HG03196 (cell line): ENCODE results near the gene GPRC5A.
"Not testable (repeated sequence)": the region's sequence is repeated elsewhere in the genome, so short reads cannot be mapped to it uniquely, and the experiment has no call there.

Source experiments
- ATAC-seq: cut with Tn5 transposase; IDR thresholded peaks from one replicate; pipeline ENCODE4 v1.9.1; 2021; ENCODE audit not compliant: unreplicated experiment

GPRC5A gene, protein sequence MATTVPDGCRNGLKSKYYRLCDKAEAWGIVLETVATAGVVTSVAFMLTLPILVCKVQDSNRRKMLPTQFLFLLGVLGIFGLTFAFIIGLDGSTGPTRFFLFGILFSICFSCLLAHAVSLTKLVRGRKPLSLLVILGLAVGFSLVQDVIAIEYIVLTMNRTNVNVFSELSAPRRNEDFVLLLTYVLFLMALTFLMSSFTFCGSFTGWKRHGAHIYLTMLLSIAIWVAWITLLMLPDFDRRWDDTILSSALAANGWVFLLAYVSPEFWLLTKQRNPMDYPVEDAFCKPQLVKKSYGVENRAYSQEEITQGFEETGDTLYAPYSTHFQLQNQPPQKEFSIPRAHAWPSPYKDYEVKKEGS

DNA sequence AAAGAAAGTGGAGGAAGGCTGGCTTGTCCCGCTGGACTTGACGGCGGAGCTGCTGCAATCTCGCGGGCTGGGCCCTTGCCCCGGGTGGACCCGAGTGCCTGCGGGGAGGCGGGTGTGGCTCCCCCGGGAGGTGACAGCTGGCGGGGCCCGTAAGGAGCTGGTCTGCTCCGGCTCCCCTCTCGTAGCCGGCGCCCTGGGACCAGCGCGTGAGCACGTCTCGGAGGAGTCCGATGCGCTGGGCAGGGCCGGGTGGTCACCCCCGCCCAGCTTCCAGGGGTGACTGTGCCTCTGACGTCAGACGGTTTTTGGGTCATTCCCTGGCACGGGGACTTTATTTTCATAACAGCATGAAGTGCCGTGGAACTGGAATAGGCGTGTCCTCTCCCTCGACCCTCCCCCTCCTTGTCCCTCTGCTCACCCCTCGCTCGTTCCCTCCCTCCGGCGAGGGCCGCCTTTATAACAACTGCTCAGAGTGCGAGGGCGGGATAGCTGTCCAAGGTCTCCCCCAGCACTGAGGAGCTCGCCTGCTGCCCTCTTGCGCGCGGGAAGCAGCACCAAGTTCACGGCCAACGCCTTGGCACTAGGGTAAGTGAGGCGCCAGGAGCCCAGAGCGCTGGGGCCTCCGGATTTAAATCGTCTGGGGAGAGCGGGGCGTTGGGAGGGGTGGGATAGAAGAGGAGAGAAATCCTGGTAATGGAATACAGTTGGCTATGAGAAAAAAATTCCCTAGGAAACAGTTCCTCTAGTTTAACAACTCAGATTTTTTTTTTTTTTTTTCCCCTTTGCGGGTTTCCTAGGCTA, at the start of gene GPRC5A:
Gene GPRC5A (plus strand): TSS at position 483 of the 801 bp plus-strand sequence. CDS start 16,688 bp downstream, outside the sequence.
- ATAC-seq, result no peak

DNA sequence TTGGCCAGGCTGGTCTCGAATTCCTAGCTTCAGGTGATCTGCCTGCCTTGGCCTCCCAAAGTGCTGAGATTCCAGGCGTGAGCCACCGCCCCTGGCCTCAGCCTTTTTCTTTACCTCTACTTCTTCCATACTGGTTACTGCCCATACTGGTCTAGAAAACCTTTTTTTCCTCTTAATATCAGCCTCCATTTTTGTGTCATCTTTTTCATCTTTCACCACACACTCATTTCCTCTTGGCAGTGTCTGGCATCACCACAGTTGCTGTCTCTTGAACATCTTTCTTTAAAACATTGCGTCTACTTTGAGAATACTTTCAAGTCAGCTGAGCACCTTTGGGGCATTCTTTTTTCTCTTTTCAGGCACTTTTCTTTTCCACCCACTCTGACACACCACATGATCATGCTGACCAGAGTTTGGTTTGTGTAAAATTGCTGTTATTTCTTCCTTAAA, 45.5 kb upstream of the GPRC5A start:
- no peak for ATAC-seq

DNA sequence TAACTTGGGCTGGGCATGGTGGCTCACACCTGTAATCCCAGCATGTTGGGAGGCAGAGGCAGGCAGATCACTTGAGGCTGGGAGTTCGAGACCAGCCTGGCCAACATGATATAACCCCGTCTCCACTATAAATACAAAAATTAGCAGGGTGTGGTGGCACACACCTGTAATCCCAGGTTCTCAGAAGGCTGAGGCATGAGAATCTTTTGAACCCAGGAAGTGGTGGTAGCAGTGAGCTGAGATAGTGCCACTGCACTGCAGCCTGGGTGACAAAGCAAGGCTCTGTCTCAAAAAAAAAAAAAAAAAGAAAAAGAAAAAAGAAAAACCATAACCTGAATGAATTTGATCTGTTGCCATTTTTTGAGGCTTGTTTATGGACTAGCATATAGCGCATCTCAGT, 44.6 kb upstream of the GPRC5A start:
- not testable (repeated sequence) for ATAC-seq

DNA sequence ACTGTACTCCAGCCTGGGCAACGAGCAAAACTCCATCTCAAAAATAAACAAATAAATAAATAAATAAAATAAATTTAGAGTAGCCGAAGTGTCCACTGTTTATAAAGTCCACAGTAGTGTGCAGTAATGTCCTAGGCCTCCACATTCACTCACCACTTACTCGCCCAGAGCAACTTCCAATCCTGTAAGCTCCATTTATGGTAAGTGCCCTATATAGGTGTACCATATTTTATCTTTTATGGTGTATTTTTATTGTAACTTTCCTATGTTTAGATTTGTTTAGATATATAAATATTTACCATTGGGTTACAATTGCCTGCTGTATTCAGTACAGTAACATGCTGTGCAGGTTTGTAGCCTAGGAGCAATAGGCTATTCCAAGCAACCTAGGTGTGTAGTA, 37.9 kb upstream of the GPRC5A start:
- ATAC-seq, result no peak

DNA sequence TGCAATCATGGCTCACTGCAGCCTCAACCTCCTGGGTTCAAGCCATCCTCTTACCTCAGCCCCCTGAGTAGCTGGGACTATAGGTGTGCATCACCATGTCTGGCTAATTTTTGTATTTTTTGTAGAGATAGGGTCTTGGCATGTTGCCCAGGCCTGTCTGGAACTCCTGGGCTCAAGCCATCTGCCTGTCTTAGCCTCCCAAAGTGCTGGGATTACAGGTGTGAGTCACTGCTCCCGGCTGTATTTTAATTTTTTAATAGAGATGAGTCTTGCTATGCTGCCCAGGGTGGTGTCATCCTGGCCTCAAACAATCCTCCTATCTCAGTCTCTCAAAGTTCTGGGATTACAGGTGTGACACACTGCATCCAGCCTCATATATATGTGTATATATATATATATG, 31.7 kb upstream of the GPRC5A start:
- no peak for ATAC-seq

DNA sequence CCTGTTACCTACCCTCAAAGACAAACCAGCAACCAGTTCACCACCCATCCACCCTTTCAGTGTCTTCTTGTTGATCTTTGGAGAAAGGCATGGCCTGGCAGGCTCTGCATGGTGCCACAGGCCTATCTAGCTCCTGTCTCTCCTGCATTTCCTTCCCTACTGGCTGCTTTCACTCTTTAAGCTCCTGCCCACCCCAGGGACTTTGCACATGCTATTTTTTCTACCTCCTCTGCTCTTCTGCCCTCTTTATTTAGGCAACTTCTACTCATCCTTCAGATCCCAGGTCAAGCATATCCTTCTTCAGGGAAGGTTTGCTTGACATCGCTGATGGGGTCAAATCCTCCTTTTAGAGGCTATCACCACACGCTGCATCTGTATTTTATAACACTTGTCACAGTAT, 27.1 kb upstream of the GPRC5A start:
- ATAC-seq, result no peak

DNA sequence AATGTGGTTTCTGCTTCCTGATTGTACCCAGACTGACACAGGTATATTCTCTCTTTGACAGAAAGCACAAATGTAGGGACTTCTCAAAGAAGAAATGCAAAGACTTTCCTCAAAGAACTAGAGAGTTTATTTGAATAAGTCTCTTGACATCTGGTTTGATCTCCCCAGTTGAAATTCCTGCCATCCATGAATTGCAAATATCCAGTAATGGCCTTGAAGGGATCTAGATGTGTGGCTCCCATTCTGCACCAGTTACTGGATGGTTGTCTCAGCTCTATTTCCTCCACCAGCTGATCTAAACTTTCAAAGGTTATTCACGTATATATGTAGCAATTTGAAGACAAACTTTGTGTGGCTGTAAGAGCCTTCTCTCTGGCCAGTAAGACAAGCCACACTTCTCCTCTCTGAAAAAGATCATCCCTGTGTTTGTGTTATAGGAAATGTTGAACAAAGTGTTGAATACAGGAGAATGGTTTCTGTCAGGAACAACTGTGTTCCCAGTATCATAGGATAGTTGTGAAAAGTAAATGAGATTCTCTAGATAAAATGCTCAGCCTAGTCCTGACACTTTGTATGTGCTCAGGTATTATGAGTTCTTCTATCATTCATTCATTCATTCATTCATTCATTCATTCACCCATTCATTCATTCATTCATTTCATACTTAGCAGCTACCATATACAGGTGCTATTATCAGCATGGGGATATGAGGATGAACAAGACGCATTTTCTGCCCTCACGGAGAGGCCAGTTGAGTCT, 22.7 kb upstream of the GPRC5A start:
- no peak for ATAC-seq

DNA sequence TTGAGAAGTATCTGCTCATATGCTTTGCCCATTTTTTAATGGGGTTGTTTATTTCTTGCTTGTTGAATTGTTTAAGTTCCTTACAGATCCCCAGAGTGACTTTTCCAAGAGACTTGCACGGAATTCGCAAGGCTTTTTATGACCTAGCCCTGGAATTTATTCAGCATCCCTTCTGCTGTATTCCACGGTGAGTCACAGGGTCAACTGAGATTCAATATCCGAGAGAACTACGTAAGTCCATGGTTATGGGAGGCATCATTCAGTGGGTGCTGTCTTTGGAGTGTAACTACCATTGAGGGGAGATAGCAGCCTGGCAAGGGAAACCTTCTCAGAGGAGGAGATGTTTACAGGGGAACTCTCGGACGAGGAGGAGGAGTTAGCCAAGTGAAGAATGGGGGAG, 20.9 kb upstream of the GPRC5A start:
- ATAC-seq, result no peak

DNA sequence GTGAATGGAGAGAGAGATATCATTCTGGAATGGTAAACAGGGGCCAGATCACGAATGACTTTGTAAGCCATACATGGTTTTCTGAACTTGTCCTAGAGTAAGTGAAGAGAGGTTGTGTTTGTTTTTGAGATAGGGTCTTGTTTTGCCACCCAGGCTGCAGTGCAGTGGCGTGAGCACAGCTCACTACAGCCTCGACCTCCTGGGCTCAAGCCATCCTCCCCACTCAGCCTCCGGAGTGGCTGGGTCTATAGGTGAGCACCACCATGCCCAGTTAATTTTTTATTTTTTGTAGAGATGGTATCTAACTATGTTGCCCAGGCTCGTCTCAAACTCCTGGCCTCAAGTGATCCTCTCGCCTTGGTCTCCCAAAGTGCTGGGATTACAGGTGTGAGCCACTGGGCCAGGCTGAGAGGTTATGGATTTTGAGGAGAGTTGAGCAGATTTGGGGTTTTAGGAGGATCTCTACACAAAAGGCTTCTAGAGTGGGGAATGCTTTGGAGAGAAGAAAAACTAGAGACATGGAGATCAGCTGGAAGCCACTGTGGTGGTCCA, 19.7 kb upstream of the GPRC5A start:
- no peak for ATAC-seq

DNA sequence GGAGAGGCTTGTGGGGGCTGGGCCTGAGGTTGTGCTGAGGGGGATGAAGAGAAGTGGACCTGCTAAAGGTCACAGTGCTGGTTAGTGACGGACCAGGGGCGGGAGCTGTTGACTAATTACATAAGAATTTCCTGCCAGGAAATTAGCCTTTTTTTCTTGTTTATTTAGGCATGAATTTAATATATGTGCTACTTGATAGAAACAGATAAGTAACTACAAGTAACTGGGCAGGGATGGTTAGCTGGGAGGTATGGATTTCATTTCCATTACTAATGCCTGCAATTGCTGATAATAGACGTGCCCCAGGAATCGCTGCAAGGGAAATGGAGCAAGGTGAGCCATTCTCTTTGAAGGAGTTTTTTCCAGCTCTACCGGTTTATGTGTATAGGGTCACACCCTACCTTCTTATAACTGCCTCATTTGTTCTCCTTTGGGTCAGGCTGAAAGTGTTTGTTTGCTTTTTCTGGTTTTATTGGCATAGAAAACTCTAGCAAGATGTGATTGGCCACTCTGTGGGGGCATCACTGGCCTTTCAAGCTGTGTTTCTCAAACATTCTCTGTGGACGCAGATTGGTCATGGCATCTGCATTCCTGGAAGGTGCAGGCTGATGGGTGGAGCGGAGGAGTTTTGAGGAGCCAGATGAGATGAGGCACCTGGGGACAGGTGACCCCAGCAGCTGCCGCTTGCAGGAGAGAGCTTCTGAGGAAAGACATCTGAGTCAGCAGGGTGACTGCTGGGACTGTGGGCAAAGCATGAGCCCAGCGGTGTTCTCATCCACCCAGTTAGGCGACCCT, 19.0 kb upstream of the GPRC5A start:
- ATAC-seq, result no peak

DNA sequence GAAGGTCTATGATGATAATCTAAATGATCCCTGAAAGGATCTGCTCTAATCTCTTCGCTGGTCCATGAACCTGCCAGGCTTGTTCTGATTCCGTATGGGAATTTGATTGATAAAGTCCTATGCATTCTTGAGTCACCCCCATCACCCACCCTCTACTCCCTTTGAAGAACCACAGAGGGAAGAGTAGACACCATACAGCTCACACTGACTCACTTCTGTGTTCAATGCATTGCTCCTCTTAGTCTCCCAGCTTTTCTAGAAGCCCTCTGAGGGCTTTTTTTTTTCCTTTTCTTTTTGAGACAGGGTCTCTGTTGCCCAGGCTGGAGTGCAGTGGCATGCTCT, 18.5 kb upstream of the GPRC5A start:
- ATAC-seq, result no peak

DNA sequence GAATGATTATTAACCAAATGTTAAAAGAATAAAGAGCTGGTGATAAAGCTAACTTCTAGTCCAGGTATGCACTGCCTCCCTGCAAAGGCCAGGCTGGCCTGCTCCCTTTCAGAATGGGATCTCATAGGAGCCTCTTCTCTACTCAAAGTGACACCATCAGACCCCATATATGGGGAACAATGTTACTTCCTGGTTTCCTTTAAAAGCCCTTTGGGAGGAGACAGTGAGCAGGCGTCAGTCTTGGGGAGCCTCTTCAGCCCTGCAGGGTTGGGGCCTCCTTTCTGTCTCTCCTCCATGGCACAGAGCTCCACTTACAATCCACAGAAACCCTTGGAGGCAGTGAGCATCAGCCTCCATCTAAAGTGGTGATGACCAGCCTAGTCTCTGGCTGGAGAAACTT, 17.3 kb upstream of the GPRC5A start:
- no peak for ATAC-seq

DNA sequence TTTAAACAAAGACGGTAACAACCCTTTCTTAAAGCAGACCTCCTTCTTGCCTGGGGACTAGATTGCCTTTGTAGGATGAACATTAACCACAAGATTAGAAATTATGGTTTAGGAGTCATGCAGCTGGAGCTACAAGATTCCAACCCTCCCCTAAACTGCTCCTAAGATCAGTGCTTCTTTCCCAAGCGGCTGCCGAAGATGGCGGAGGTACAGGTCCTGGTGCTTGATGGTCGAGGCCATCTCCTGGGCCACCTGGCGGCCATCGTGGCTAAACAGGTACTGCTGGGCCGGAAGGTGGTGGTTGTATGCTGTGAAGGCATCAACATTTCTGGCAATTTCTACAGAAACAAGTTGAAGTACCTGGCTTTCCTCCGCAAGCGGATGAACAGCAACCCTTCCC, 16.1 kb upstream of the GPRC5A start:
- ATAC-seq, result not testable (repeated sequence)

DNA sequence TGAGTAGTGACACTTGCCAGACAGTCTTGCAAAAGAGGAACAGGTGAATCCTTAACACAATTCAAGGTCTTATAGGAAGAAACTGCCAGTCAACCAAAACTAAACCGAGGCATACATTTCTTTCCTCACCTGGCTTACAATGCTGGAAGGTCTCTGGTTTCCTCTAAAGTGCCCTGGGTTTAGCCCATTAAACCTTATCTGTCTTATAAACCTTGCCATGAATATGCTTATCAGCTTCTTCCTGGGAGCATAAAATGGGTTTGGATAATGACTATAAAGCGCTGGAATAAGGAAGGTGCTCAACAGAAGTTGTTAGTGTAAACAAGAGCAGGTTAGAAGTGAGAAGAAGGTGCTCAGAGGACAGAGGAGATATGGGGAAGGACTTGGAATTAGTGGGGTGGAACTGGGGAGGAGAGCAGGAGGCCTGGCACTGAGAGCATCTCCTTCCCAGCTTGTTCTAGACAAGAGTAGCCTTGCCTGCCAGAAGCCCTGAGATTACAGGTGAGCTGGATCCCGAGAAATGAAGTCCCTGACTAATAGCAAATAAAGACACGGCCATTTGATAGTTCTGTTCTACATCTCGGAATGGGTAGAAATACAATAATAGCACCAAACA, 14.1 kb upstream of the GPRC5A start:
- no peak for ATAC-seq

DNA sequence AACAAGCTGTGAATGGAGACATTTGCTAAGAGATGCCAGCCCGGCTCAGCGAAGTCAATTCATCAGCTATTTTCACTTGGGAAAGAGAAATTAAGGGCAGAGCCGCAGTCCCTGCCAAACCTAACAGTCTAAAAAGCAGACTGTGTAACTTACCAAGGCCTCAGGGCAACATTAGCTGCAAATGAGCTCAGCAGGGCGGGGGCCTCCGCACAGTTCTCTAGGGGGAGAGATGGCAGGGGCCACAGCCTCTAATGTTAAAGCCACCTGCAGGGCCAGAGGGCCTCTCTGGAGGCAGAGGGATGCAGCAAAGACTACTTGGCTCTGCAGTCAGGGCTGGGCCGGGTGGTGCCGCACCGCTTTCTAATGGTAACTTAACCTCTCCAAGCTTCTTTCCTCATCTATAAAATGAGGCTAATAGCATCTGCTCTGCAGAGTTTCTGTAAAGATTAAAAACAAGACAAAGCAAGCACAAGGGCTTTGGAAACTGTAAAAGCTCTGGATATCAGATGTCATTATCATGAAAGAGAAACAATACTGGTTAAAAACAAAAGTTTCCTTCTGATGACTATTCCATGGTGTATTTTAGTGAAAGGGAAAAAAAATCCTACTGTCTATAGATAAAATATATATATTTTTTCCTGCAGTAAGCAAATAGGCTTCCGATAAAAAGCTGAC, 13.4 kb upstream of the GPRC5A start:
- no peak for ATAC-seq

DNA sequence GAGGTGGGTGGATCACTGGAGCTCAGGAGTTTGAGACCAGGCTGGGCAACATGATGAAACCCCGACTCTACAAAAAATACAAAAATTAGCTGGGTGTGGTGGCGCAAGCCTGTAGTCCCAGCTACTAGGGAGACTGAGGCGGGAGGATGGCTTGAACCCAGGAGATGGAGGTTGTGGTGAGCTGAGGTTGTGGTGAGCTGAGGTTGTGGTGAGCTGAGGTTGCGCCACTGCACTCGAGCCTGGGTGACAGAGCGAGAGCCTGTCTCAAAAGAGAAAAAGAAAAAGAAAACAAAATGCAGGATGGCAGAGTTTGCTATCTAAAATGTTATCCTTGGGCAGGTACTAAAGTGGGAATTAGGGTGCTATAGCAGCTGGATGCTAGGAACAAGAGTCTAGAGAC, 10.8 kb upstream of the GPRC5A start:
- no peak for ATAC-seq

DNA sequence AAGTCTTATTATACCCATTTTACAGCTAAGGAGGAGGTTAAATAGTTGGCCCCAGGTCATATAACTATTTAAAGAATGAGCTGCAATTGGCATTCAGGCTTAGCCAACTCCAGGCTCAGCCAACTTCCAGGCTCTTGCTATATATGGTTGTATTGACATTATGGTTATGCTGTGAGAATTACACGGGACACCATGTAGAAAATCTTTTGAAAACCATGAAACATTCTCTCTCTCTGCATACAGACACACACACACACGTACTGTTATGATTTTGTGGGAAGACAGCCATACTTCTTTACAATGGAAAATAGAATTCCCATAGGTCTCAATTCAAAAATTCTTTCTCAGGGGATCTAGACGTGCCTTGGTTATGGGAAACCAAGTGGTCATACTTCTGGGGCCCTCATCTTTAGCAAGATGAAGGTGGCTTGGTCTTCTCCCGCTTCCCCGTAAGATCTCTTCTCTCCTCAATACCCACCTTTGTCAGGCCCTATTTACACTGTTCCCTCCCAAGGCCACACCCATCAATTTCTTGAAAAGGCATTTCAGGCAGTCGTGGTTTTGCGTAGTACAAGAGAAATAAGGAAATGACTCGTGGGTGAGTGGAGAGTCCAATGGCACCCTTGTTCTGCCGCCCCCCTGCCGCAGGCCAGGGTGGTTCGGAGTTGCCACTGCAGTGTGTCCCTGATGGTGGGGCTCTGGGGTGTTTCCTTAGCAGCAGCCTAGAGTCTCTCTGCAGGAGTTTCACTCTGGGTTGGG, 10.0 kb upstream of the GPRC5A start:
- no peak for ATAC-seq

DNA sequence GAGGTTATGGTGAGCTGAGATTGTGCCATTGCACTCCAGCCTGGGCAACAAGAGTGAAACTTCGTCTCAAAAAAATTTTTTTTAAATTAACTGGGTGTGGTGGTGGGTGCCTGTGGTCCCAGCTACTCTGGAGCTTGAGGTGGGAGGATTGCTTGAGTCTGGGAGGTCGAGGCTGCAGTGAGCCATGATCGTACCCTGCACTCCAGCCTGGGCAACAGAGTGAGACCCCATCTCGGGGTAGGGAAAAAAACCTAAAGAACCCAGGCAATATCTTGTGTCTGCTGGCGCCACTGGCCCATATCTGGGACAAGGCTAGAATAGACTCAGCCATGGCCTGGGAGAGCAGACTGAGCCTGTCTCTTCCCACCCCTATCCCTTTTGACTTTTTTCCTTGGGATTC, 9.1 kb upstream of the GPRC5A start:
- ATAC-seq, result no peak
